Stimulated activated CD8-positive, alpha-beta memory T cell treated with anti-CD3 and anti-CD28 coated beads, Interleukin-4, amount 100 ng/mL, for 48 hours (primary cell): Measurements from ENCODE around the gene ALX1.

Experiments
- DNase-seq: peaks from one replicate; pipeline ENCODE4 v3.0.0-alpha.2; 2020

ALX1 gene

GRCh38 chr12:85280165-85280983 is at the start of gene ALX1:
TSS of gene ALX1 (plus strand) at chr12:85280220. CDS start at chr12:85280262, 42 bp downstream.
- no peak for DNase-seq

DNA sequence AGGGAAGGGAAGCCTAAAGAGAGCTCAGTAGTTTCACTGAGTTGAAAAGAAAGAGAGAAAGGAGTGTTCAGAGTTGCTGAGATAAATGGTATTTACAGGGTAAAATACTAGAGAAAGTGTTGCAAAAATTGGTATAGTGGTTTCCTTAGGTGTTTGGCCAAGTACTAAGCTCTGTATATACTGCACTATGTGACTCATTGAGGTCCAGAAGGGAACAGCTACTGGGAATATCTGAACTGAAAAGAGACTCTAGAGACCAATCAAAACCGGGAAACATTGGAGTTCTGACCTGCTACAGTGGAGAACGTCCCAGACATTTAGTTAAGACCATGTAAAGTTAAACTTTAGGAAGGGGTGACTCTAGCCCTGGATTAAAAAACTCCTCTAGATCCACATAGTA is 42.7 kb upstream of the ALX1 start:
- no peak for DNase-seq

GRCh38 chr12:85244561-85244960 is 35.5 kb upstream of the ALX1 start:
- DNase-seq = no peak

- DNase-seq = no peak
These were observed 26.2 kb upstream of the ALX1 start for GRCh38 chr12:85253853-85254252.

DNA sequence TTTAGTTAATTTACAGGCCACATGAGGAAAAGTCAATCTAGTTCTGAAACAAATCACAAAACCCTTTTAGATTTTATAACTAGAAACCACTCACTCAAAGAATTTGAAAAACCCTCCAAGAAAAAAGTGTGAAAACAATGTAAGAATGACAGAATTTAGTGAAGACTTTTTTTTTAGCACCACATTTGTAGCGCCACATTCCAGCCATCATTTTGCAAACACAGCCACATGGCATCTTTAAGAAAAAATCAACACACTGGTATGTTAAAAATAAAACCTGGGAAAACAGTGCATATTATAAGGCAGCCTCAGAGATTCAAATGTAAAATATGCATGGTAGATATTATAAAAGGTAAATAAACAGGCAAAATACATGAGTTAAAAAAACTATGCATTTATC is 22.3 kb upstream of the ALX1 start:
- no peak for DNase-seq

DNA sequence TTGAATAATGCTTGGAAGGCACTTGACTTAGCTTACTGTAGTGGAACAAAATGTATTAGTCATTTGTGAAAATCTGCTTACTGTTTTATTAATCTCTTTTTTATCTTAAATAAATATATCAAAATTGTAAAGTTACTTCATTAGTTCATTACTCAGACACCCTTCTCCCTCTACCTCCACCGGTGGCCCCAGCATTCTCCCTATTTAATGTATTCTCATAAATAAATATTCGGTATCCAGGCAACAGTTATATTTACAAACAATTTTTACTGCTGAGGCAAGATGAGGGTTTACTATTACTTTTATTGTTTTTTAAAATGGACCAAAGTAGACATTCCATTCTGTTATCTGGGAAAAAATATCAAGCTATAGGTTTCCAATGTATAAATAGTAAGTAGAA is 19.6 kb upstream of the ALX1 start:
- DNase-seq = no peak

- DNase-seq = no peak
These were observed 19.1 kb upstream of the ALX1 start for GRCh38 chr12:85260896-85261295.

DNA sequence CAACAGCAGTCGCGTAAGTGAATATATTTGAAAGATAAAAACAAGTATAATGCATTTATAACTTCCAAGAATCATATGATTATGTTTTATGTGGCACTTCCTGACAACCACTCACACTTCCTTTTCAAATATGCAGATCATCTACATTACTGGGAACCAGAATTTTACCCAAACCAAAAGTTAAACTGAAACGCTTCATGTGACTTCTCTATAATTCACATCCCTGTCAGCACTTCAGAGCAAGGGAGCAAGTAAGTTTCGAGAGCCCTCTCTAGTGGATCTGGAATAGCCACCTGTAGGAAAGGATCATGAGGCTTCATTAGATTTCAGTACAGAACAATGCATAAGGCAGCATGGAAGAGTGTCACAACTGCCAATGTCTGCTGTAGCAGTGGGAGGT is 13.7 kb upstream of the ALX1 start:
- no peak for DNase-seq

GRCh38 chr12:85273381-85274314 is 6.4 kb upstream of the ALX1 start:
- no peak for DNase-seq

- DNase-seq = no peak
These were observed 5.7 kb upstream of the ALX1 start for GRCh38 chr12:85274315-85274651.

DNA sequence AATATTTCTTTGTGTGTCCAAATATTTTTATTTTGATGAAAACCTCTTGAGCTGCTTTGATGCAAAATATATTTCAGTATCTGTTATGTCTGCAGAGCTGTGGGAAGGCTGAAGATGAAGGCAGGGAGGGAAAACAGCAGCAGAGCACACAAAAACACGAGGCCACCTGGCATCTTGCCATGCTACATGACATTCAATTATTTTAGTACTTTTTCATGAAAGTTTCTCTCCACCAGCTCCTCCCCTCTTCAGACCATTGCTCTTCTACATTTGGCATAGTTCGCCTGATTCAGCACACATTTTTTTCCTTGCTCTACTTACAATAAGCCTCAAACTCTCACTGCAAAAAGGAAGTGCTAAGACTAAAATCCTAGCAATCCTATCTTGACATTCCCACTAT is 4.6 kb upstream of the ALX1 start:
- no peak for DNase-seq

DNA sequence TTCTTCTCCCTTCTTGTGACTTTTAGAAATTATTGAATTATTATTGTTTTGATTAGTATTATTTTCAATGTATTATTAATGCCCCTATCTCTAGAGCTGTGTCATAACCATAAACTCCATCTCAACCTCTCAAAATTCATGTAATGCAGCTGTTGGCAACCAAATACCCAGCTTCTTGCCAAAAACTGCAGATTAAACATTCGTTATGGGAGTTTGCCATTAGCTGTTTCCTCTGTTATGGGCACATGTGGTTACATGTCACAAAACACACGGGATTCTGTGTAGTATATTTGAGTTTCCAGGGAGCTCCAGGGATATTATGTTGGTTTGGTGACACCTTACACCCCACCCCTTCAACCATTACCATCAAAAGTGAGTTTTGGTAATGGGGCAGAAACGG is 2.8 kb upstream of the ALX1 start:
- no peak for DNase-seq

DNA sequence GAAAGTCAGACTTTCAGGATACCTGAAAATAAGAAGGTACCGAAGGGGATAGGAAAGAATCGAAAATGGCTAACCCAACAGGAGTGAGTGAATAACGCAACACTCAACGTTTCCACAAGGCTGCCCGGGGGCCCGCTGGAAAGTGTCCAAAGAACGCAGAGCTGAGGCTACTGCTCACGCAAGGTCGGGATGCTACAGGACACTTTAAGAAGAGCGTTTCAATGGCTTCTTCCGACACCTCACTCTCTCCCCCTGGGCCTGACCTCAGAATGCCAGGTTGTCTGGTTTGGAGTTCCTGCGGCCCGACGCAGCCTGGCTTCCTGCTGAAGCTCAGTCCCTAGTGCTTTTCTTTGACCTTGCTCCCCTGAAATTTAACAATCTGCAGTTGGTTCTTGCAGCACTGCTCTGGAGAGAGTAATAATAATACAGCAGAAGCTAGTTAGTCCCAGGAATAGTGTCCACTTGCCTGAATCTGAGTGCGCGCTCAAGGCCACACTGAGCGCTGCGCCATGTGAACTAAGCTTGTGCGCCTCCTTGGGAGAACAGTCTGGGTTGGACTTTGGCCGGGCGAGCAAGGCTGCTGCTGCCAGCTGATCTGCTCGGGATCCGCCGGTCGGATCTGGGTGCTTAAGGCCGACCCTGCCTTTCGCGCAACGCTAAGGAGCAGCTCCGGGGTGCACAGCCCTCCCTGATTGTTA is 2.0 kb upstream of the ALX1 start:
- no peak for DNase-seq

- DNase-seq = no peak
These were observed 1.2 kb upstream of the ALX1 start for GRCh38 chr12:85278598-85279448.

GRCh38 chr12:85279449-85280164 is 413 bp upstream of the ALX1 start:
- no peak for DNase-seq

- DNase-seq = no peak
These were observed 1.1 kb downstream of the ALX1 start for GRCh38 chr12:85280984-85281630.

- DNase-seq = no peak
These were observed 1.8 kb downstream of the ALX1 start for GRCh38 chr12:85281636-85282312.

- DNase-seq = no peak
These were observed 3.5 kb downstream of the ALX1 start for GRCh38 chr12:85283560-85283959.

- no peak for DNase-seq
These were observed 16.3 kb downstream of the ALX1 start for GRCh38 chr12:85296362-85296761.

DNA sequence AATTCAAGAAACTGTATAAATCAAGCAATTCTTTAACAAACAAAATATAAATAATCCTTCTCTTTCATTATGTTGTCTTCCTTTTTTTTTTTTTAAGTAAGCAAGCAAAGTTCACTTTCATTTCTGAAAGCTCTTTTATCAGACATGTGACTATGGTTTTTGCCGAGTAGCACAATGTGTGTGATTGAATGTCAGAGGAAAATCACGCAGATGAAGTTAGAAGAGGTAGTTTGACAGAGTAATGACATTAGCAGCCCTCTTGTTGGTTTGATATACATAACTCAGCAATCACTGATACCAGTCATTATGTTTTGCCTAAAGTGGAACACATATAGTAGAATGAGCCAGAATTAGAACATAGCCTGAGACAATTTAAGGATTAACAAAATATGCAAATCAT is 19.0 kb downstream of the ALX1 start:
- no peak for DNase-seq

GRCh38 chr12:85301051-85301450 is 21.0 kb downstream of the ALX1 start:
- DNase-seq = no peak
